ENCODE data around the gene YKT6.

DNA sequence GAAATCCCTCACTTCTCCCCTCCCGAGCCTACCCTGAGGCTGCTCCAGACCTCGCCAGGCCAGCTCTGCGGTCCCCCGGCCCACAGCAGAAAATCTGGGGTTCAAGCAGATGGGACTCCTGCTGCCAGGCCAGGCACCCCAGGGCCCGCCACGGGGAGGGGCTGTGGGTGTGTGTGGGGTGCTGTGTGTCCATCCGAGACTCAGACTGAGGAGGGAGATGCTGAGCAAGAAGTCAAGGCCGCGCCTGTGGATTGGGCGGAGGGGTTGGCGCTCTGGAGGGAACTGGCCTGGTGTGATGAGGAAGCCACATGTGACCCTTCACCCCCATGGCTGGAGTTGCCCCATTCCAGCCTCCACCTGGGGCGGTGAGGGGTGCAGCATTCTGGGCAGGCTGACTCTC lies 51.1 kb downstream of the YKT6 start:
- TF ChIP-seq POLR2A (IDR thresholded peaks at IDR 0.05; ENCODE audit: low read length), result no peak
- no peak for TF ChIP-seq GATA1 (IDR thresholded peaks at IDR 0.05; ENCODE audit: low read depth, low read length)
